K562 (cell line): ENCODE measurements around the gene EEFSEC. TPM values are rescaled to one million over a fixed set of nuclear protein-coding genes. Genes with fewer than 3 reads are reported as not detected.
A peak's percentile ranks its signal among the peaks of the same experiment; 100 is the strongest.

Source experiments
- CC2D1A ChIP-seq: fragments of 450-650 bp; IDR thresholded peaks from 2 replicates; pipeline ENCODE4 v1.6.1; 2017; ENCODE audit warnings: mild to moderate bottlenecking
- CHD1 ChIP-seq: fragments of 200-600 bp; sonication (generic); IDR thresholded peaks from one replicate; pipeline ENCODE4 v1.6.1; 2012; ENCODE audit warnings: mild to moderate bottlenecking, moderate library complexity, low read length, inconsistent platforms
- FOXM1 ChIP-seq, 2 experiments: fragments of 450-650 bp in 1 of 2; sonication (generic) in 1 of 2; formaldehyde crosslinking in 1 of 2; IDR thresholded peaks; 2 replicates each; pipeline versions ENCODE4 v1.6.1 to v1.9.0; 2017 to 2022; ENCODE audit warnings: low read depth in 2 of 2, mild to moderate bottlenecking in 2 of 2, missing genetic modification reagents in 1 of 2, moderate library complexity in 1 of 2
- FOXP1 ChIP-seq: sonication (generic); formaldehyde crosslinking; IDR thresholded peaks from 2 replicates; pipeline ENCODE4 v1.8.0; 2022; ENCODE audit warnings: mild to moderate bottlenecking, missing genetic modification reagents
- GATAD2B ChIP-seq: fragments of 450-650 bp; IDR thresholded peaks from 2 replicates; pipeline ENCODE4 v1.6.1; 2017; ENCODE audit warnings: mild to moderate bottlenecking, borderline replicate concordance
- HNRNPL ChIP-seq: fragments of 200-400 bp; formaldehyde crosslinking; IDR thresholded peaks from 2 replicates; pipeline ENCODE4 v1.6.1; 2017; ENCODE audit warnings: low read depth, mild to moderate bottlenecking, low read length
- JUND ChIP-seq, 2 experiments: IDR thresholded peaks; 2 replicates in 1 of 2; 3 replicates in 1 of 2; pipeline ENCODE4 v1.6.1; 2011; ENCODE audit warnings: borderline replicate concordance in 2 of 2, low read depth in 2 of 2, low read length in 2 of 2, improper control_type of control experiment in 1 of 2, missing biosample characterization in 1 of 2, missing genetic modification characterization in 1 of 2, missing genetic modification reagents in 1 of 2
- KAT8 ChIP-seq: fragments of 450-650 bp; IDR thresholded peaks from 2 replicates; pipeline ENCODE4 v1.6.1; 2016; ENCODE audit warnings: low read depth, mild to moderate bottlenecking
- MAFF ChIP-seq: IDR thresholded peaks from 2 replicates; pipeline ENCODE4 v1.6.1; 2012; ENCODE audit warnings: low read length, improper control_type of control experiment
- MCM5 ChIP-seq: fragments of 450-650 bp; IDR thresholded peaks from 2 replicates; pipeline ENCODE4 v1.6.1; 2016; ENCODE audit warnings: low read depth
- NUFIP1 ChIP-seq: fragments of 450-650 bp; IDR thresholded peaks from 2 replicates; pipeline ENCODE4 v1.6.1; 2018; ENCODE audit not compliant: partially characterized antibody
- PCBP2 ChIP-seq: fragments of 200-400 bp; formaldehyde crosslinking; IDR thresholded peaks from 2 replicates; pipeline ENCODE4 v1.6.1; 2018; ENCODE audit warnings: low read length, low read depth, mild to moderate bottlenecking, moderate library complexity; ENCODE audit not compliant: poor library complexity, severe bottlenecking
- POU5F1 ChIP-seq: fragments of 150-350 bp; IDR thresholded peaks from 2 replicates; pipeline ENCODE4 v1.6.1; 2014; ENCODE audit warnings: borderline replicate concordance, low read length, low read depth, mild to moderate bottlenecking; ENCODE audit not compliant: partially characterized antibody
- SPI1 ChIP-seq: IDR thresholded peaks from 2 replicates; pipeline ENCODE4 v1.6.1; 2011; ENCODE audit warnings: low read depth, low read length, control low read depth, borderline replicate concordance
- SRSF3 ChIP-seq: fragments of 200-400 bp; formaldehyde crosslinking; IDR thresholded peaks from 2 replicates; pipeline ENCODE4 v1.6.1; 2016; ENCODE audit warnings: mild to moderate bottlenecking, low read length, moderate library complexity; ENCODE audit not compliant: insufficient read depth
- TOE1 ChIP-seq, 2 experiments: fragments of 450-650 bp in 1 of 2; sonication (generic) in 1 of 2; formaldehyde crosslinking in 1 of 2; IDR thresholded peaks; 2 replicates each; pipeline versions ENCODE4 v1.7.1 to v1.8.0; 2016 to 2022; ENCODE audit warnings: borderline replicate concordance in 2 of 2, mild to moderate bottlenecking in 2 of 2, antibody characterized with exemption in 1 of 2, inconsistent platforms in 1 of 2, low read depth in 1 of 2, missing genetic modification reagents in 1 of 2, moderate library complexity in 1 of 2
- ZNF253 ChIP-seq: fragments of 250-450 bp; sonication (Bioruptor Pico); conservative IDR thresholded peaks from 2 replicates; pipeline ENCODE4 v1.6.1; 2021; ENCODE audit warnings: mild to moderate bottlenecking
- ZNF740 ChIP-seq, 3 experiments: fragments of 200-800 bp in 1 of 3; sonication (Bioruptor generic) in 1 of 3; sonication (generic) in 1 of 3; formaldehyde crosslinking in 1 of 3; IDR thresholded peaks; 2 replicates each; pipeline versions ENCODE4 v1.6.1 to v1.8.0; 2016 to 2022; ENCODE audit warnings: mild to moderate bottlenecking in 2 of 3, missing compliant biosample characterization in 2 of 3, missing genetic modification characterization in 2 of 3, missing genetic modification reagents in 1 of 3
- ZNF79 ChIP-seq: fragments of 250-450 bp; sonication (Bioruptor Pico); IDR thresholded peaks from 2 replicates; pipeline ENCODE4 v1.4.0; 2020; ENCODE audit warnings: low read depth, mild to moderate bottlenecking, moderate library complexity
- polyA plus RNA-seq, 8 experiments: library from polyadenylated mRNA; depleted of rRNA in 4 of 8; stranded (reverse) in 5 of 8; unstranded in 3 of 8; fragments of >200 nt; fragmentation: Nextera tagmentation in 2 of 8; fragmentation: Illumina TruSeq in 1 of 8; extraction: Ambion mirVana in 2 of 8; extraction: Trizol in 1 of 8; gene quantifications; 2 replicates each; pipeline versions ENCODE4 v1.2.1 to v1.2.3, GENCODE V29; 2011 to 2014; ENCODE audit warnings: inconsistent platforms in 1 of 8, missing spikeins in 1 of 8
- total RNA-seq, 7 experiments: library from RNA; depleted of rRNA in 6 of 7; stranded (reverse); fragments of >200 nt in 6 of 7; fragmentation: Illumina TruSeq in 2 of 7; extraction: Trizol in 2 of 7; gene quantifications; 2 replicates each; pipeline versions ENCODE4 v1.2.1 to v1.2.3, GENCODE V29; 2011 to 2021; ENCODE audit warnings: low replicate concordance in 1 of 7
- TF ChIP-seq, protein P1 (sequence below): fragments of 250-450 bp; sonication (Bioruptor Pico); IDR thresholded peaks from 2 replicates; pipeline ENCODE4 v1.9.0; 2021; ENCODE audit warnings: mild to moderate bottlenecking
- TF ChIP-seq, protein P2 (sequence below): fragments of 250-450 bp; sonication (Bioruptor Pico); IDR thresholded peaks from 2 replicates; pipeline ENCODE4 v1.4.0; 2020; ENCODE audit warnings: mild to moderate bottlenecking
- TF ChIP-seq, protein P3 (sequence below): fragments of 250-450 bp; sonication (Bioruptor Pico); IDR thresholded peaks from 2 replicates; pipeline ENCODE4 v1.8.0; 2021; ENCODE audit warnings: mild to moderate bottlenecking, moderate library complexity

The EEFSEC gene
- total and polyA plus RNA-seq, 9 of the 15 experiments (the other 6 are each of a cell fraction or from before 2014, with no cell fraction given), result 0.35 to 11.8 (median 7.7) TPM

DNA sequence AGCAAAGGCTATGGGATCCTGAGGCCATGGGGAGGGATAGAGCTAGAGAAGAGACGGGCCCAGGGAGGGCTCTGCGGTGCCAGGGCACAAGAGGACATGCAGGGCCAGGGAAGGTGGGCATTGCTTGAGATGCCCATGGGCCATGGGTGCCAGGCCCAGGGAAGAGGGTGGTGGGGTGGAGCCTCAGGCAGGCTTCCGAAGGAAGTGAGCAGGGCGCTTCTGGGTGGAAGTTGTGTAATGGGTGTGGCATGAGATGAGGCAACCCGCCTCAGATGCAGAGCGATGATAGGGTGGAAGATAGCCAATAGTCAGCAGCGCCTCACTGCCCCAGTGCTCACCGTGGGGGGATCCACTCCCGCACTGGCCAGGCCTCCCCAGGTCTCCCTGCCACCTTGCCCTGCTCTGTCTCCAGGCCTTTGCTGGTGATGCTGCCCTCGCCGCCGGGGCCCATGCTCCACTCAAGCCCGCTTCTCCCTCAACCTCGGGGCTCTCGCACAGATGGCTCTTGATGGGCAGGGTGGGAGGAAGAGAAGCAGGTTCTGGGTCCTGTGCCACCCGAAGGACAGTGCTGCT is 262.0 kb downstream of the EEFSEC start (continued):
- TF ChIP-seq MAFF, result no peak
- TF ChIP-seq, protein P1, sequence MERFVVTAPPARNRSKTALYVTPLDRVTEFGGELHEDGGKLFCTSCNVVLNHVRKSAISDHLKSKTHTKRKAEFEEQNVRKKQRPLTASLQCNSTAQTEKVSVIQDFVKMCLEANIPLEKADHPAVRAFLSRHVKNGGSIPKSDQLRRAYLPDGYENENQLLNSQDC (CRISPR knock-in tag), result no peak
- no peak for TF ChIP-seq CHD1
- peak; percentile 79 for TF ChIP-seq JUND (IDR thresholded peaks at IDR 0.05; ENCODE audit: borderline replicate concordance, low read depth, low read length)
- TF ChIP-seq JUND (tag; IDR thresholded peaks at IDR 0.05; ENCODE audit: borderline replicate concordance, low read depth, low read length), result peak; percentile 78; the same call in 2 of the 3 replicates
- TF ChIP-seq CC2D1A, result peak; percentile 92
- TF ChIP-seq FOXP1, result 0 out of 2 replicates have a peak, but pooled peaks have one; percentile 14
- TF ChIP-seq FOXM1 (IDR thresholded peaks at IDR 0.05; ENCODE audit: low read depth), result no peak
- no peak for TF ChIP-seq FOXM1 (CRISPR knock-in tag; IDR thresholded peaks at IDR 0.05; ENCODE audit: low read depth)
- TF ChIP-seq NUFIP1, result no peak
- TF ChIP-seq ZNF253 (CRISPR knock-in tag), result no peak
- TF ChIP-seq POU5F1, result no peak
- no peak for TF ChIP-seq TOE1 (IDR thresholded peaks at IDR 0.05; ENCODE audit: borderline replicate concordance)
- no peak for TF ChIP-seq TOE1 (CRISPR knock-in tag; IDR thresholded peaks at IDR 0.05; ENCODE audit: borderline replicate concordance, low read depth)
- 0 out of 2 replicates have a peak, but pooled peaks have one; percentile 7 for TF ChIP-seq ZNF79 (CRISPR knock-in tag)
- peak; percentile 80; the same call in 1 of the 2 replicates for TF ChIP-seq SRSF3
- TF ChIP-seq SPI1, result peak; percentile 30; the same call in 1 of the 2 replicates
- peak; percentile 67; the same call in 1 of the 2 replicates for TF ChIP-seq HNRNPL
- no peak for TF ChIP-seq MCM5
- TF ChIP-seq PCBP2, result no peak
- TF ChIP-seq, protein P2, sequence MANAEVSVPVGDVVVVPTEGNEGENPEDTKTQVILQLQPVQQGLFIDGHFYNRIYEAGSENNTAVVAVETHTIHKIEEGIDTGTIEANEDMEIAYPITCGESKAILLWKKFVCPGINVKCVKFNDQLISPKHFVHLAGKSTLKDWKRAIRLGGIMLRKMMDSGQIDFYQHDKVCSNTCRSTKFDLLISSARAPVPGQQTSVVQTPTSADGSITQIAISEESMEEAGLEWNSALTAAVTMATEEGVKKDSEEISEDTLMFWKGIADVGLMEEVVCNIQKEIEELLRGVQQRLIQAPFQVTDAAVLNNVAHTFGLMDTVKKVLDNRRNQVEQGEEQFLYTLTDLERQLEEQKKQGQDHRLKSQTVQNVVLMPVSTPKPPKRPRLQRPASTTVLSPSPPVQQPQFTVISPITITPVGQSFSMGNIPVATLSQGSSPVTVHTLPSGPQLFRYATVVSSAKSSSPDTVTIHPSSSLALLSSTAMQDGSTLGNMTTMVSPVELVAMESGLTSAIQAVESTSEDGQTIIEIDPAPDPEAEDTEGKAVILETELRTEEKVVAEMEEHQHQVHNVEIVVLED (CRISPR knock-in tag), result peak; percentile 12; the same call in 1 of the 2 replicates
- TF ChIP-seq KAT8, result no peak
- TF ChIP-seq GATAD2B, result 0 out of 2 replicates have a peak, but pooled peaks have one; percentile 30
- TF ChIP-seq, protein P3, sequence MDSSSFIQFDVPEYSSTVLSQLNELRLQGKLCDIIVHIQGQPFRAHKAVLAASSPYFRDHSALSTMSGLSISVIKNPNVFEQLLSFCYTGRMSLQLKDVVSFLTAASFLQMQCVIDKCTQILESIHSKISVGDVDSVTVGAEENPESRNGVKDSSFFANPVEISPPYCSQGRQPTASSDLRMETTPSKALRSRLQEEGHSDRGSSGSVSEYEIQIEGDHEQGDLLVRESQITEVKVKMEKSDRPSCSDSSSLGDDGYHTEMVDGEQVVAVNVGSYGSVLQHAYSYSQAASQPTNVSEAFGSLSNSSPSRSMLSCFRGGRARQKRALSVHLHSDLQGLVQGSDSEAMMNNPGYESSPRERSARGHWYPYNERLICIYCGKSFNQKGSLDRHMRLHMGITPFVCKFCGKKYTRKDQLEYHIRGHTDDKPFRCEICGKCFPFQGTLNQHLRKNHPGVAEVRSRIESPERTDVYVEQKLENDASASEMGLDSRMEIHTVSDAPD (CRISPR knock-in tag), result 0 out of 2 replicates have a peak, but pooled peaks have one; percentile 45
- TF ChIP-seq ZNF740 (CRISPR knock-in tag; IDR thresholded peaks at IDR 0.05), result peak; percentile 42
- peak in 1 of 2 experiments; percentile 31; a peak in 2 of 4 replicates for TF ChIP-seq ZNF740 (tag; IDR thresholded peaks at IDR 0.05)
